HepG2 (cell line): ENCODE results near the gene C2CD3. TPM values are rescaled to one million over a fixed set of nuclear protein-coding genes. Genes with fewer than 3 reads are reported as not detected.

Experiments
- AHDC1 ChIP-seq: sonication (generic); formaldehyde crosslinking; IDR thresholded peaks from 2 replicates; pipeline ENCODE4 v1.5.1; 2020; ENCODE audit warnings: mild to moderate bottlenecking, missing genetic modification reagents, borderline replicate concordance
- ASH2L ChIP-seq: fragments of 300-600, 200-600 bp; sonication (generic); IDR thresholded peaks from 2 replicates; pipeline ENCODE4 v1.7.0; 2017; ENCODE audit warnings: low read depth, mild to moderate bottlenecking, moderate library complexity, mixed read lengths, low read length; ENCODE audit not compliant: insufficient read length
- ATF3 ChIP-seq: sonication (generic); formaldehyde crosslinking; IDR thresholded peaks from 2 replicates; pipeline ENCODE4 v1.4.0; 2020; ENCODE audit warnings: missing genetic modification reagents
- ZKSCAN8 ChIP-seq: IDR thresholded peaks from 2 replicates; pipeline ENCODE4 v1.6.1; 2016; ENCODE audit warnings: borderline replicate concordance, missing genetic modification reagents, missing compliant biosample characterization
- ZNF34 ChIP-seq: sonication (generic); formaldehyde crosslinking; IDR thresholded peaks from 2 replicates; pipeline ENCODE4 v1.4.0; 2020; ENCODE audit warnings: mild to moderate bottlenecking, missing genetic modification reagents, borderline replicate concordance
- ZNF784 ChIP-seq: sonication (generic); formaldehyde crosslinking; IDR thresholded peaks from 2 replicates; pipeline ENCODE4 v1.5.1; 2020; ENCODE audit warnings: missing genetic modification reagents, mild to moderate bottlenecking, borderline replicate concordance
- polyA plus RNA-seq, 8 experiments: library from polyadenylated mRNA; depleted of rRNA in 3 of 8; stranded (reverse) in 7 of 8; unstranded in 1 of 8; fragments of >200 nt; fragmentation: Illumina TruSeq in 4 of 8; extraction: Trizol in 4 of 8; gene quantifications; 2 replicates each; pipeline versions ENCODE4 v1.2.1 to v1.2.3, GENCODE V29; 2011 to 2016; ENCODE audit warnings: low read depth in 4 of 8, missing spikeins in 1 of 8, mixed read lengths in 1 of 8; ENCODE audit not compliant: insufficient read depth in 1 of 8
- total RNA-seq, 5 experiments: library from RNA; depleted of rRNA; stranded (reverse); fragments of >200 nt; fragmentation: Illumina TruSeq; extraction: Trizol; gene quantifications; 2 replicates each; pipeline ENCODE4 v1.2.3, GENCODE V29; 2016; ENCODE audit warnings: low read depth in 1 of 5

Gene C2CD3
- total and polyA plus RNA-seq, 2 of the 13 experiments (the other 11 are each of a cell fraction or from before 2014, with no cell fraction given), result 5.5 to 6.4 TPM

GRCh38 chr11:74043450-74043849, 127.4 kb downstream of the C2CD3 start (continued):
- TF ChIP-seq AHDC1 (CRISPR knock-in tag) (no peak), ZNF34 (CRISPR knock-in tag) (no peak), ZNF784 (CRISPR knock-in tag) (no peak), ASH2L (no peak), ZKSCAN8 (CRISPR knock-in tag) (no peak), ATF3 (CRISPR knock-in tag) (no peak)
